WTC11 (cell line): ENCODE results near the gene LAMA2. TPM values are rescaled to one million over a fixed set of nuclear protein-coding genes. Genes with fewer than 3 reads are reported as not detected.

Experiments used
- ATAC-seq: fragments of 200-7000 bp; cut with Tn5 transposase; 2 replicates; pipeline ENCODE4 v1.10.0; 2021; ENCODE audit warnings: mild to moderate bottlenecking, moderate library complexity
- CTCF ChIA-PET: fragments of 300-600 bp; sonication (Branson Sonifier 250); formaldehyde crosslinking; loops from one replicate; lab custom pipeline; 2021; ENCODE audit warnings: antibody characterized with exemption; lab: Charles Lee
- POLR2A ChIA-PET: fragments of 350-600 bp; sonication (Branson Sonifier 250); formaldehyde crosslinking; loops from one replicate; lab custom pipeline; 2021; ENCODE audit warnings: antibody characterized with exemption; lab: Charles Lee
- DNase-seq: peaks from one replicate; pipeline ENCODE4 v3.0.0; 2021; ENCODE audit warnings: low spot score
- H3K27ac Mint-ChIP-seq: 2 replicates; pipeline ENCODE4 v1.8.0; 2021; ENCODE audit warnings: mixed read lengths
- H3K27me3 Mint-ChIP-seq: 2 replicates; pipeline ENCODE4 v1.8.0; 2021; ENCODE audit warnings: low read depth, mild to moderate bottlenecking, moderate library complexity, mixed read lengths
- H3K36me3 Mint-ChIP-seq: 2 replicates; pipeline ENCODE4 v1.8.0; 2021; ENCODE audit warnings: mixed read lengths
- H3K4me1 Mint-ChIP-seq: 2 replicates; pipeline ENCODE4 v1.8.0; 2022; ENCODE audit warnings: mixed read lengths
- H3K4me3 Mint-ChIP-seq: 2 replicates; pipeline ENCODE4 v1.8.0; 2021; ENCODE audit warnings: mild to moderate bottlenecking, moderate library complexity, mixed read lengths
- H3K9me3 Mint-ChIP-seq: 2 replicates; pipeline ENCODE4 v1.8.0; 2021; ENCODE audit warnings: mixed read lengths
- HMGA2 ChIP-seq: fragments of 250-450 bp; sonication (Bioruptor Pico); IDR thresholded peaks from 2 replicates; pipeline ENCODE4 v1.4.0; 2021; ENCODE audit warnings: mild to moderate bottlenecking, moderate library complexity
- KAT7 ChIP-seq: sonication (generic); formaldehyde crosslinking; IDR thresholded peaks from 2 replicates; pipeline ENCODE4 v1.8.1; 2023; ENCODE audit warnings: missing genetic modification reagents, mild to moderate bottlenecking, borderline replicate concordance
- NFYB ChIP-seq: sonication (generic); formaldehyde crosslinking; conservative IDR thresholded peaks from 2 replicates; pipeline ENCODE4 v1.8.0; 2022; ENCODE audit warnings: low read depth, missing genetic modification reagents
- SMAD3 ChIP-seq: sonication (generic); formaldehyde crosslinking; IDR thresholded peaks from 2 replicates; pipeline ENCODE4 v1.8.0; 2022; ENCODE audit warnings: missing genetic modification reagents, mild to moderate bottlenecking, borderline replicate concordance
- TCF7 ChIP-seq: sonication (generic); formaldehyde crosslinking; IDR thresholded peaks from 2 replicates; pipeline ENCODE4 v1.8.0; 2022; ENCODE audit warnings: mild to moderate bottlenecking, low read depth, missing genetic modification reagents, moderate library complexity
- ZNF232 ChIP-seq: sonication (generic); formaldehyde crosslinking; IDR thresholded peaks from 2 replicates; pipeline ENCODE4 v1.8.0; 2022; ENCODE audit warnings: mild to moderate bottlenecking, missing genetic modification reagents
- ZNF263 ChIP-seq: sonication (generic); formaldehyde crosslinking; IDR thresholded peaks from 2 replicates; pipeline ENCODE4 v1.8.1; 2022; ENCODE audit warnings: low read depth, mild to moderate bottlenecking, moderate library complexity, missing genetic modification reagents
- ZNF396 ChIP-seq: fragments of 250-450 bp; sonication (Bioruptor Pico); IDR thresholded peaks from 2 replicates; pipeline ENCODE4 v1.8.0; 2021; ENCODE audit warnings: mild to moderate bottlenecking, moderate library complexity, borderline replicate concordance
- total RNA-seq: library from RNA; stranded (reverse); gene quantifications from 3 replicates; pipeline ENCODE4 v1.2.3, GENCODE V29; 2021
- TF ChIP-seq, protein P1 (sequence below): sonication (generic); formaldehyde crosslinking; IDR thresholded peaks from 2 replicates; pipeline ENCODE4 v1.8.0; 2022; ENCODE audit warnings: missing genetic modification reagents
- TF ChIP-seq, protein P2 (sequence below): sonication (generic); formaldehyde crosslinking; IDR thresholded peaks from 2 replicates; pipeline ENCODE4 v1.8.1; 2022; ENCODE audit warnings: low read depth, mild to moderate bottlenecking, moderate library complexity, missing genetic modification reagents, borderline replicate concordance
- TF ChIP-seq, protein P3 (sequence below): sonication (generic); formaldehyde crosslinking; IDR thresholded peaks from 2 replicates; pipeline ENCODE4 v1.8.0; 2022; ENCODE audit warnings: mild to moderate bottlenecking, missing genetic modification reagents
- TF ChIP-seq, protein P4 (sequence below): sonication (generic); formaldehyde crosslinking; IDR thresholded peaks from 2 replicates; pipeline ENCODE4 v1.8.0; 2023; ENCODE audit warnings: mild to moderate bottlenecking, missing genetic modification reagents
- TF ChIP-seq, protein P5 (sequence below): sonication (generic); formaldehyde crosslinking; IDR thresholded peaks from 2 replicates; pipeline ENCODE4 v1.8.0; 2023; ENCODE audit warnings: missing genetic modification reagents, mild to moderate bottlenecking, borderline replicate concordance

Gene LAMA2
- total RNA-seq, 1 experiment from 2014 or later, result 6.6 TPM

DNA sequence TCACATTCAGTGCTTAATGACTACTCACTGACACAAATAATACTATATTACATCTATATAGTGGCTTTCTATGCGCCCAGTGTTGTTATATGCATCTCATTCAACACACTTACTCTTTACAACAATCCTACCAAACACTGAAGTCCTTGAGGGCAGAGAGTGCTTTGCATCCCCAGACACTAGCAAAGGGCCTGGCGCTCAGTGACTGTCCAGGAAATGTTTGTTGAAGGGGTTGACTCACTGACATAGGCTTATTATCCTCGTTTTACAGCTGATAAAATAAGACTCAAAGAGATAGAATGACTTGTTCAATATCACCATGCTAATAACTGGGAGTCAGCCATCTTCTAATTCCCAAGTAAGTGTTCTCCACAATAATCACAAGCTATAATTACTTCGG lies 663.8 kb downstream of the LAMA2 start:
- no peak for DNase-seq
- H3K27ac Mint-ChIP-seq, result no peak overlapping the region
- no peak for ATAC-seq
- no peaks in the 10 kb centered on the region for H3K36me3 Mint-ChIP-seq
- H3K4me1 Mint-ChIP-seq, result no peaks in the 10 kb centered on the region
- POLR2A ChIA-PET, result no interaction called here
- no peaks in the 10 kb centered on the region for H3K27me3 Mint-ChIP-seq
- CTCF ChIA-PET, result interaction anchor here (0.9 to 1.1 kb wide), 2 partner anchors 28 to 47 kb away, joined by 3 read pairs; no protein-coding TSS in a partner anchor
- TF ChIP-seq KAT7 (CRISPR knock-in tag), result no peak
- TF ChIP-seq, protein P1, sequence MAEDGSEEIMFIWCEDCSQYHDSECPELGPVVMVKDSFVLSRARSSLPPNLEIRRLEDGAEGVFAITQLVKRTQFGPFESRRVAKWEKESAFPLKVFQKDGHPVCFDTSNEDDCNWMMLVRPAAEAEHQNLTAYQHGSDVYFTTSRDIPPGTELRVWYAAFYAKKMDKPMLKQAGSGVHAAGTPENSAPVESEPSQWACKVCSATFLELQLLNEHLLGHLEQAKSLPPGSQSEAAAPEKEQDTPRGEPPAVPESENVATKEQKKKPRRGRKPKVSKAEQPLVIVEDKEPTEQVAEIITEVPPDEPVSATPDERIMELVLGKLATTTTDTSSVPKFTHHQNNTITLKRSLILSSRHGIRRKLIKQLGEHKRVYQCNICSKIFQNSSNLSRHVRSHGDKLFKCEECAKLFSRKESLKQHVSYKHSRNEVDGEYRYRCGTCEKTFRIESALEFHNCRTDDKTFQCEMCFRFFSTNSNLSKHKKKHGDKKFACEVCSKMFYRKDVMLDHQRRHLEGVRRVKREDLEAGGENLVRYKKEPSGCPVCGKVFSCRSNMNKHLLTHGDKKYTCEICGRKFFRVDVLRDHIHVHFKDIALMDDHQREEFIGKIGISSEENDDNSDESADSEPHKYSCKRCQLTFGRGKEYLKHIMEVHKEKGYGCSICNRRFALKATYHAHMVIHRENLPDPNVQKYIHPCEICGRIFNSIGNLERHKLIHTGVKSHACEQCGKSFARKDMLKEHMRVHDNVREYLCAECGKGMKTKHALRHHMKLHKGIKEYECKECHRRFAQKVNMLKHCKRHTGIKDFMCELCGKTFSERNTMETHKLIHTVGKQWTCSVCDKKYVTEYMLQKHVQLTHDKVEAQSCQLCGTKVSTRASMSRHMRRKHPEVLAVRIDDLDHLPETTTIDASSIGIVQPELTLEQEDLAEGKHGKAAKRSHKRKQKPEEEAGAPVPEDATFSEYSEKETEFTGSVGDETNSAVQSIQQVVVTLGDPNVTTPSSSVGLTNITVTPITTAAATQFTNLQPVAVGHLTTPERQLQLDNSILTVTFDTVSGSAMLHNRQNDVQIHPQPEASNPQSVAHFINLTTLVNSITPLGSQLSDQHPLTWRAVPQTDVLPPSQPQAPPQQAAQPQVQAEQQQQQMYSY, result no peak
- TF ChIP-seq ZNF396, result no peak
- TF ChIP-seq NFYB (CRISPR knock-in tag), result no peak
- no peak for TF ChIP-seq SMAD3 (CRISPR knock-in tag)
- TF ChIP-seq, protein P2, sequence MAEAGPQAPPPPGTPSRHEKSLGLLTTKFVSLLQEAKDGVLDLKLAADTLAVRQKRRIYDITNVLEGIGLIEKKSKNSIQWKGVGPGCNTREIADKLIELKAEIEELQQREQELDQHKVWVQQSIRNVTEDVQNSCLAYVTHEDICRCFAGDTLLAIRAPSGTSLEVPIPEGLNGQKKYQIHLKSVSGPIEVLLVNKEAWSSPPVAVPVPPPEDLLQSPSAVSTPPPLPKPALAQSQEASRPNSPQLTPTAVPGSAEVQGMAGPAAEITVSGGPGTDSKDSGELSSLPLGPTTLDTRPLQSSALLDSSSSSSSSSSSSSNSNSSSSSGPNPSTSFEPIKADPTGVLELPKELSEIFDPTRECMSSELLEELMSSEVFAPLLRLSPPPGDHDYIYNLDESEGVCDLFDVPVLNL (CRISPR knock-in tag), result no peak
- TF ChIP-seq, protein P3, sequence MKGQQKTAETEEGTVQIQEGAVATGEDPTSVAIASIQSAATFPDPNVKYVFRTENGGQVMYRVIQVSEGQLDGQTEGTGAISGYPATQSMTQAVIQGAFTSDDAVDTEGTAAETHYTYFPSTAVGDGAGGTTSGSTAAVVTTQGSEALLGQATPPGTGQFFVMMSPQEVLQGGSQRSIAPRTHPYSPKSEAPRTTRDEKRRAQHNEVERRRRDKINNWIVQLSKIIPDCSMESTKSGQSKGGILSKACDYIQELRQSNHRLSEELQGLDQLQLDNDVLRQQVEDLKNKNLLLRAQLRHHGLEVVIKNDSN (CRISPR knock-in tag), result no peak
- TF ChIP-seq ZNF232 (CRISPR knock-in tag), result no peak
- no peak for TF ChIP-seq ZNF263 (CRISPR knock-in tag)
- TF ChIP-seq HMGA2 (CRISPR knock-in tag), result no peak
- TF ChIP-seq, protein P4, sequence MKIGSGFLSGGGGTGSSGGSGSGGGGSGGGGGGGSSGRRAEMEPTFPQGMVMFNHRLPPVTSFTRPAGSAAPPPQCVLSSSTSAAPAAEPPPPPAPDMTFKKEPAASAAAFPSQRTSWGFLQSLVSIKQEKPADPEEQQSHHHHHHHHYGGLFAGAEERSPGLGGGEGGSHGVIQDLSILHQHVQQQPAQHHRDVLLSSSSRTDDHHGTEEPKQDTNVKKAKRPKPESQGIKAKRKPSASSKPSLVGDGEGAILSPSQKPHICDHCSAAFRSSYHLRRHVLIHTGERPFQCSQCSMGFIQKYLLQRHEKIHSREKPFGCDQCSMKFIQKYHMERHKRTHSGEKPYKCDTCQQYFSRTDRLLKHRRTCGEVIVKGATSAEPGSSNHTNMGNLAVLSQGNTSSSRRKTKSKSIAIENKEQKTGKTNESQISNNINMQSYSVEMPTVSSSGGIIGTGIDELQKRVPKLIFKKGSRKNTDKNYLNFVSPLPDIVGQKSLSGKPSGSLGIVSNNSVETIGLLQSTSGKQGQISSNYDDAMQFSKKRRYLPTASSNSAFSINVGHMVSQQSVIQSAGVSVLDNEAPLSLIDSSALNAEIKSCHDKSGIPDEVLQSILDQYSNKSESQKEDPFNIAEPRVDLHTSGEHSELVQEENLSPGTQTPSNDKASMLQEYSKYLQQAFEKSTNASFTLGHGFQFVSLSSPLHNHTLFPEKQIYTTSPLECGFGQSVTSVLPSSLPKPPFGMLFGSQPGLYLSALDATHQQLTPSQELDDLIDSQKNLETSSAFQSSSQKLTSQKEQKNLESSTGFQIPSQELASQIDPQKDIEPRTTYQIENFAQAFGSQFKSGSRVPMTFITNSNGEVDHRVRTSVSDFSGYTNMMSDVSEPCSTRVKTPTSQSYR (CRISPR knock-in tag), result no peak
- TF ChIP-seq, protein P5, sequence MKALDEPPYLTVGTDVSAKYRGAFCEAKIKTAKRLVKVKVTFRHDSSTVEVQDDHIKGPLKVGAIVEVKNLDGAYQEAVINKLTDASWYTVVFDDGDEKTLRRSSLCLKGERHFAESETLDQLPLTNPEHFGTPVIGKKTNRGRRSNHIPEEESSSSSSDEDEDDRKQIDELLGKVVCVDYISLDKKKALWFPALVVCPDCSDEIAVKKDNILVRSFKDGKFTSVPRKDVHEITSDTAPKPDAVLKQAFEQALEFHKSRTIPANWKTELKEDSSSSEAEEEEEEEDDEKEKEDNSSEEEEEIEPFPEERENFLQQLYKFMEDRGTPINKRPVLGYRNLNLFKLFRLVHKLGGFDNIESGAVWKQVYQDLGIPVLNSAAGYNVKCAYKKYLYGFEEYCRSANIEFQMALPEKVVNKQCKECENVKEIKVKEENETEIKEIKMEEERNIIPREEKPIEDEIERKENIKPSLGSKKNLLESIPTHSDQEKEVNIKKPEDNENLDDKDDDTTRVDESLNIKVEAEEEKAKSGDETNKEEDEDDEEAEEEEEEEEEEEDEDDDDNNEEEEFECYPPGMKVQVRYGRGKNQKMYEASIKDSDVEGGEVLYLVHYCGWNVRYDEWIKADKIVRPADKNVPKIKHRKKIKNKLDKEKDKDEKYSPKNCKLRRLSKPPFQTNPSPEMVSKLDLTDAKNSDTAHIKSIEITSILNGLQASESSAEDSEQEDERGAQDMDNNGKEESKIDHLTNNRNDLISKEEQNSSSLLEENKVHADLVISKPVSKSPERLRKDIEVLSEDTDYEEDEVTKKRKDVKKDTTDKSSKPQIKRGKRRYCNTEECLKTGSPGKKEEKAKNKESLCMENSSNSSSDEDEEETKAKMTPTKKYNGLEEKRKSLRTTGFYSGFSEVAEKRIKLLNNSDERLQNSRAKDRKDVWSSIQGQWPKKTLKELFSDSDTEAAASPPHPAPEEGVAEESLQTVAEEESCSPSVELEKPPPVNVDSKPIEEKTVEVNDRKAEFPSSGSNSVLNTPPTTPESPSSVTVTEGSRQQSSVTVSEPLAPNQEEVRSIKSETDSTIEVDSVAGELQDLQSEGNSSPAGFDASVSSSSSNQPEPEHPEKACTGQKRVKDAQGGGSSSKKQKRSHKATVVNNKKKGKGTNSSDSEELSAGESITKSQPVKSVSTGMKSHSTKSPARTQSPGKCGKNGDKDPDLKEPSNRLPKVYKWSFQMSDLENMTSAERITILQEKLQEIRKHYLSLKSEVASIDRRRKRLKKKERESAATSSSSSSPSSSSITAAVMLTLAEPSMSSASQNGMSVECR, result no peak
- no peak for TF ChIP-seq TCF7
- H3K4me3 Mint-ChIP-seq, result no peak overlapping the region
- peaks cover 7% of the 10 kb centered on the region; the same call in 1 of the 2 replicates for H3K9me3 Mint-ChIP-seq
